MM.1S (cell line): ENCODE measurements around the gene TRAPPC6A.

ENCODE experiments used
- CTCF ChIP-seq: fragments of 300-600 bp; sonication (generic); IDR thresholded peaks from 2 replicates; pipeline ENCODE4 v1.5.1; 2016; ENCODE audit warnings: antibody characterized with exemption, low read length, mixed read lengths
- EZH2 ChIP-seq: fragments of 300-600 bp; sonication (generic); optimal IDR thresholded peaks from 2 replicates; pipeline ENCODE3; 2017; ENCODE audit warnings: low read depth, mild to moderate bottlenecking, antibody characterized with exemption, low read length, mixed read lengths
- EZH2phosphoT487 ChIP-seq: fragments of 300-600 bp; sonication (generic); IDR thresholded peaks from 2 replicates; pipeline ENCODE4 v1.6.1; 2018; ENCODE audit warnings: antibody characterized with exemption, low read length

GRCh38 chr19:45159971-45160324 is 18.1 kb downstream of the TRAPPC6A start:
- TF ChIP-seq CTCF (no peak), EZH2 (no peak), EZH2phosphoT487 (no peak)
